Colonic mucosa (tissue), 4 donors: ENCODE results near the gene PALMD. TPM values are rescaled to one million over a fixed set of nuclear protein-coding genes. Genes with fewer than 3 reads are reported as not detected.

Experiments used
- DNase-seq: peaks from one replicate; pipeline ENCODE4 v3.0.0-alpha.2; 2020
- H3K27ac ChIP-seq: fragments of 200-600 bp; one replicate; pipeline ENCODE4 v1.8.0; 2021
- H3K27me3 ChIP-seq: fragments of 200-600 bp; one replicate; pipeline ENCODE4 v1.8.0; 2021
- H3K36me3 ChIP-seq: fragments of 200-600 bp; one replicate; pipeline ENCODE4 v1.8.0; 2021
- H3K4me1 ChIP-seq: fragments of 200-600 bp; one replicate; pipeline ENCODE4 v1.8.0; 2021; ENCODE audit warnings: mild to moderate bottlenecking
- H3K4me3 ChIP-seq: fragments of 200-600 bp; one replicate; pipeline ENCODE4 v1.8.0; 2021
- H3K9ac ChIP-seq, 2 donors: one replicate each; pipeline ENCODE4 v1.7.0; 2013; ENCODE audit warnings: control low read depth in 2 of 2, low read depth in 2 of 2, low read length in 2 of 2
- H3K9me3 ChIP-seq: fragments of 200-600 bp; one replicate; pipeline ENCODE4 v1.8.0; 2021
- intact Hi-C: fragments of 100-400 bp; cut with DNase I; formaldehyde crosslinking; loops from one replicate; pipeline ENCODE4 v1.14.1; 2022
- total RNA-seq, 2 donors: library from RNA; stranded (reverse); fragmentation: NEBNext Ultra II Directional in 1 of 2; extraction: Animal tissue kit (Norgen Biotek cat#: 25700) in 1 of 2; gene quantifications; one replicate each; pipeline ENCODE4 v1.2.1, GENCODE V29; 2021
- TF ChIP-seq, protein P1 (sequence below): fragments of 200-600 bp; IDR thresholded peaks from one replicate; pipeline ENCODE4 v1.8.0; 2022; ENCODE audit warnings: antibody characterized with exemption, mild to moderate bottlenecking
- donor health status: healthy.
- donor health status: DM: no; HTN: no; CAD: no.
- donor health status: DM: no; HTN: no; CAD: no.

Gene PALMD
- total RNA-seq, 2 donors from 2014 or later: 1.4 to 2.2 TPM

DNA sequence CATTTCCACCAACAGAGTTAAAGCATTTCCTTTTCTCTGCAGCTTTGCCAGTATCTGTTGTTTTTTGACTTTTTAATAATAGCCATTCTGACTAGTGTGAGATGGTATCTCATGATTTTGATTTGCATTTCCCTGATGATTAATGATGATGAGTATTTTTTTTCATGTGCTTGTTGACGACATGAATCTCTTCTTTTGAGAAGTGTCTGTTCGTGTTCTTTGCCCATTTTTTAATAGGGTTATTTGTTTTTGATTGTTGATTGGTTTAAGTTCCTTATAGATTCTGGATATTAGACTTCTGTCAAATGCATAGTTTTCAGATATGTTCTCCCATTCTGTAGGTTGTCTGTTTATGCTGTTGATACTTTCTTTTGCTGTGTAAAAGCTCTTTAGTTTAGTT lies 37.9 kb upstream of the PALMD start:
- no peak for DNase-seq
- Histone ChIP-seq H3K36me3 (no peaks in the 10 kb centered on the region), H3K4me1 (no peaks in the 10 kb centered on the region), H3K27ac (no peak overlapping the region), H3K4me3 (no peak overlapping the region), H3K9ac (no peak overlapping the region), H3K9me3 (no peaks in the 10 kb centered on the region), H3K27me3 (no peaks in the 10 kb centered on the region)
- TF ChIP-seq, protein P1, sequence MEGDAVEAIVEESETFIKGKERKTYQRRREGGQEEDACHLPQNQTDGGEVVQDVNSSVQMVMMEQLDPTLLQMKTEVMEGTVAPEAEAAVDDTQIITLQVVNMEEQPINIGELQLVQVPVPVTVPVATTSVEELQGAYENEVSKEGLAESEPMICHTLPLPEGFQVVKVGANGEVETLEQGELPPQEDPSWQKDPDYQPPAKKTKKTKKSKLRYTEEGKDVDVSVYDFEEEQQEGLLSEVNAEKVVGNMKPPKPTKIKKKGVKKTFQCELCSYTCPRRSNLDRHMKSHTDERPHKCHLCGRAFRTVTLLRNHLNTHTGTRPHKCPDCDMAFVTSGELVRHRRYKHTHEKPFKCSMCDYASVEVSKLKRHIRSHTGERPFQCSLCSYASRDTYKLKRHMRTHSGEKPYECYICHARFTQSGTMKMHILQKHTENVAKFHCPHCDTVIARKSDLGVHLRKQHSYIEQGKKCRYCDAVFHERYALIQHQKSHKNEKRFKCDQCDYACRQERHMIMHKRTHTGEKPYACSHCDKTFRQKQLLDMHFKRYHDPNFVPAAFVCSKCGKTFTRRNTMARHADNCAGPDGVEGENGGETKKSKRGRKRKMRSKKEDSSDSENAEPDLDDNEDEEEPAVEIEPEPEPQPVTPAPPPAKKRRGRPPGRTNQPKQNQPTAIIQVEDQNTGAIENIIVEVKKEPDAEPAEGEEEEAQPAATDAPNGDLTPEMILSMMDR: no peak
- intact Hi-C loops: no loop called here

DNA sequence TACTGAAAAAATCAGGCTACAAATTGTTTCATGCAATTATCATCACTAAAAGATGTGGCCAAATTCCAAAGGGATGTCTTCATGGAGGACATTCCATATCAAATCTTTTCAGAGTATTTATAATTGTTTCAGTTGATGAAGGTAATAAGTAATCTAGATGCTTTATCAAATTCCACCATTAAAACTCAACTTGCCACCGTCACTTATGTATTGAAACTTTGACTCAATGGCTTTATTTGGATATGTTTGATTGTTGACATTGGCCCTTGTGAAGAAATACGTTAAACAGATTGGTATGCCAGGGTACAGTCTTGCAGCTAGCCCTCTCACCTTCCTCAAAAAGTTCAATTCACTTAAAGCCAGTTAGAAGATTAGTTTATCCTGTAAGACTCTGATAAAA lies 32.2 kb upstream of the PALMD start:
- H3K4me1 ChIP-seq: no peaks in the 10 kb centered on the region
- intact Hi-C loops: no loop called here
- H3K9ac ChIP-seq: no peak overlapping the region
- DNase-seq: no peak
- no peak overlapping the region for H3K27ac ChIP-seq
- H3K36me3 ChIP-seq: no peaks in the 10 kb centered on the region
- no peak overlapping the region for H3K4me3 ChIP-seq
- TF ChIP-seq, protein P1: no peak
- no peaks in the 10 kb centered on the region for H3K27me3 ChIP-seq
- no peaks in the 10 kb centered on the region for H3K9me3 ChIP-seq

DNA sequence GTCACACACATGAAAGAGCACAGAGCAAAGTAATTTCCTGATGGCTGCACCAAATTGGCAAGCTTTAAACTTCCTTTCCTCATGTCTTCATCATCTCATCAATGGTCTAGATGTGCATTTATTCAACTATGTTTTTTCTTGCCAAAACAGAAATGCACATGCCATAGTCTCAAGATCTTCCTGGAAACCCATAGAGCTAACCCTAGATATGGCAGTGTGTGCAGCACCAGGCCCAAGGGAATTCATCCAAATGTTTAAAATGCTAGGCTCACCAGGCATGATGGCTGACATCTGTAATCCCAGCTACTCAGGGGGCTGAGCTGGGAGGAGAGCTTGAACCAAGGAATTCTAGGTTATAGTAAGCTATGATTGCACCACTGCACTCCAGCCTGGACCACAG lies 31.2 kb upstream of the PALMD start:
- H3K9me3 ChIP-seq: no peaks in the 10 kb centered on the region
- intact Hi-C loops: no loop called here
- no peaks in the 10 kb centered on the region for H3K36me3 ChIP-seq
- TF ChIP-seq, protein P1: no peak
- no peak for DNase-seq
- no peak overlapping the region for H3K9ac ChIP-seq
- H3K4me3 ChIP-seq: no peak overlapping the region
- H3K4me1 ChIP-seq: no peaks in the 10 kb centered on the region
- H3K27me3 ChIP-seq: no peaks in the 10 kb centered on the region
- H3K27ac ChIP-seq: no peak overlapping the region

DNA sequence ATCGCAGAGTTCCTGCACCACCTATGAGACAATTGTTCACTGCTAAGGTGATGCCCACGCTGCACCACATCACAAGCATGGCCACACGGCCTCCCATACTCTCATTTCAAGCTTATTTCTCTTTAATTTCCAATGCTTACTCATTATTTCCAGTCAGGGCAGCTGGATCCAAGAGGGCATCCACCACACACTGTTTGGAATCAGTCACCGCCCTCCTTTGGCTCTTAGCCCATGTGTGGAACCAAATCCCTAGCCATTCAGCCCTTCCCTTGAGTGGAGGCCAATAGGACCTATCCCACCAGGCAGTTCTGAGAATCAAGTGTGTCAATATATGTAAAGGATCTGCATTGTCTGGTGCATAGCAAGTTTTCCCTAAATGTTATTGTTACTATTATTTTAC lies 26.3 kb upstream of the PALMD start:
- H3K36me3 ChIP-seq: no peaks in the 10 kb centered on the region
- no peak overlapping the region for H3K27ac ChIP-seq
- H3K9me3 ChIP-seq: no peaks in the 10 kb centered on the region
- intact Hi-C loops: no loop called here
- no peak overlapping the region for H3K4me3 ChIP-seq
- TF ChIP-seq, protein P1: no peak
- H3K27me3 ChIP-seq: no peaks in the 10 kb centered on the region
- H3K4me1 ChIP-seq: no peaks in the 10 kb centered on the region
- H3K9ac ChIP-seq: no peak overlapping the region
- DNase-seq: no peak

DNA sequence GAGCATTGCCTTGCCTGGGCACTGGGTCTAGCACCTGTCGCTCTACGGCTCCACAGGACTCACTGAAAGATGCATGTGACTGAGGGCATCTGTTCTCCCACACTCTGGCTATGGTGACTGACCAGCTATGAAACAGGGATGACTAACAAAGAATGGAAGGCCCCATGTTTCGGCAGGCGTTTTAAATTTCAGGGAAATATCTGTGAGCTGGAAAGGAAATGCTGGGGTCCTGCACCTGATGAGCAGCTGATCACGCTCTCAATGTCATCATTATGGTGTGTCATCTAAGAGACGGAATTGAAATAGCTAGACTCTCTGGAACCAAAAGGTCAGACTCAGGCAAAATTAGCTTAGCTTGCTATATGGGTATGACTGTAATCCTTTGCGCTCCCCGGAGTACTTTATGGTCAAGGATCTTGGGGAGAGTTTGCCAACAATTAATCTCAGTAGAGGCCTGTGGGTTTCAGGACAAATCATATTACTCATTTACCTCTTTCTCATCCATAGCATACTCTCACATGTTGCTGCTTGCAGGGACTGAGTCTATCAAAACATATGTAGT lies 24.5 kb upstream of the PALMD start:
- DNase-seq: no peak
- intact Hi-C loops: no loop called here
- Histone ChIP-seq H3K9me3 (no peaks in the 10 kb centered on the region), H3K36me3 (no peaks in the 10 kb centered on the region), H3K27me3 (no peaks in the 10 kb centered on the region), H3K9ac (no peak overlapping the region), H3K4me3 (no peak overlapping the region), H3K4me1 (no peaks in the 10 kb centered on the region), H3K27ac (no peak overlapping the region)
- TF ChIP-seq, protein P1: no peak
